Activated naive CD4-positive, alpha-beta T cell treated with Interleukin-2 at 50 U/mL for 16 hours (primary cell): Measurements from ENCODE around the gene CCDC92.

ENCODE experiments used
- DNase-seq: peaks from one replicate; pipeline ENCODE4 v3.0.0-alpha.2; 2020

Gene CCDC92

GRCh38 chr12:123971770-123972456 lies 718 bp downstream of the CCDC92 start:
- peak; percentile 29 for DNase-seq

- no peak for DNase-seq
These were observed 1.2 kb downstream of the CCDC92 start for GRCh38 chr12:123971449-123971769.

GRCh38 chr12:123967121-123967586 lies 5.5 kb downstream of the CCDC92 start:
- no peak for DNase-seq

DNA sequence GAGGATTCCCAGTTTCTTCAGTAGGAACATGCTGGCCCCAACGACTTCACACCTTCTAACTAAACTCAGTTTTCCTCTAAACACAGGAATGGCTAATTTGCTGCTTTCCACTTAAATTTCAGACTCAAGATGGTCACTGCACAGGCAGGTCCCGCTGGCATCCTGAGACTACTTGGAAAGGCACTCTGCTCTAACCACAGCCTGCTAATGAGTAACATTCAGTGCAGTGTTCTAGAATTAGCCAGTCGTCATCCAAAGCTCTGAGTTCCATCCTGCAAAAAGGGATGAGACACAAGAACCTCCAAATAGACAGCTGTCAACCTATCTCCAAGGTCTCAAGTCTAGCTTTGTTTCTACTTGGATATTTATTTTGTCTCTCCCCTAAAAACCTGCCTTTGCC lies 6.0 kb downstream of the CCDC92 start:
- no peak for DNase-seq

DNA sequence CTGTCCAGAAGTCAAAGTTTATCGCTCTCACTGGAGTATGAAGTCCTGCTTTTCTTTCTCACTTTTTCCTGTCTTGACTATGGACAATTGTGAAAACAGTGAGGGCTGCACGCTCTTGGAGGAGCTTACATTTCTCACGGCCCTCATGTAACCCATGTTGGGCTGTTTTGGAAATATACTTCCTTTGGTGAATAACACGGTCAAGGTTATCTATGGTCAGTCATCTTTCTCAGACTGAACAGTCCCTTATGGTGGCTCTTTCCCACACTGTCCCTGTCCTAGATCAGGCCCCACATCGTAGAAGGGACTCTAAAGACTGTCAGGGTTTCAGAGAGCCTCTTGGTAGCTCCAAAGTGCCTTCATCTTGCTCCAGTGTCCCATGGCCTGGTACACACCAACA lies 7.2 kb downstream of the CCDC92 start:
- no peak for DNase-seq

DNA sequence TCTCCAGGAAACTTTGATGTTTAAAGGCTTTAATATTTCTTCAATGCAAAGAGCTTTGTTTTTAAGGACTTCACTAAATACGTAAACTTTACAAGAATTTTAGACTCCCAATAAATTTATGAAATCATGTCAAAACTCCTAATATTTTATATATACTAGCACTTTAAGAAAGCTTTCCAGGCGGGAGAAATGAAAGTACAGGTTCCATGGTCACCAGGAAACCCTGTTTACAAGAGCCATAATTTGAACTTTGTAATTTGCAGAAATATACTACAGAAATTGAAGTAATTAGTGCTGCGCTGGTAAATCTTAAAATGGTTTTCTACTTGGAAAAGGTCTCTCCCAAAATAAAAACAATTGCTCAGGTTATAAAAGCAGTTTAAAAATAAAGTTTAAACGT lies 8.8 kb downstream of the CCDC92 start:
- DNase-seq: no peak

GRCh38 chr12:123962513-123962912 lies 10.1 kb downstream of the CCDC92 start:
- no peak for DNase-seq

GRCh38 chr12:123961585-123962345 lies 10.9 kb downstream of the CCDC92 start:
- DNase-seq: no peak

DNA sequence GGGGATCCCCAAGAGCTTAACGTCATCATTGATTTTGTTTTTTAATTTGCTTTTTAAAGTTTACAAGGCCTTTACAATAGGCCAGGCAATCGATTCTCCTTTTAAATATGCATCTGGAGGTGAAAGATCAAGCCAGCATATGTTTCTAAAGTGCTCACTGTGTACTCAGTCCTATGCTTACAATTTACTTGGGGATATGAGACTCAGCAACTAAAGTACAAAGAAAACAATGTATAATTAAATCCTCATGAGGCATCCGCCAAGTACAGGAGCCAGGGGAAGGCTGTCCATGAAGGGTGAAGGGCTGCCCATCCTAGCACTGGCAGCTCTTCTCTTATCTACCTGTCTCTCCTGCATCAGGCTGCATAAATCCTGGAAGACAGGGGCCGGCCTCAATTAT lies 11.8 kb downstream of the CCDC92 start:
- DNase-seq: no peak

- no peak for DNase-seq
These were observed 12.4 kb downstream of the CCDC92 start for GRCh38 chr12:123960029-123960735.

DNA sequence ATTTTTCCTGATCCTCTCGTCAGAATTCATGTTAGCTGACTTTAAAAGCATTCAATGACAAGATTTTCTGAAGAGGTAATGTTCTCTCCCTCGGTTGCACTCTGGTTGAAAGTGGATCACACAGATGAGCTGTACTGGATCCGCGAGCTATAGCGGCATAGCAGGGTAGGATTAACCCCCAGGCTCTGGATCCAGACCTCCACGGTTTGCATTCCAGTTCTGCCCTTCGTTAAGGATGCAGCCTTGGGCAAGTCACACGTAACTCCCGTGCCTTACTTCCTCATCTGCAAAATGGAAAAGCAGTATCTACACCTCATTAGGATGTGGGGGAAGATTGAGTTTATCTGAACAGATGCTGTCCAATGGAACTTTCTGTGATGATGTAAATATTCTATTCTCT lies 13.8 kb downstream of the CCDC92 start:
- DNase-seq: no peak

DNA sequence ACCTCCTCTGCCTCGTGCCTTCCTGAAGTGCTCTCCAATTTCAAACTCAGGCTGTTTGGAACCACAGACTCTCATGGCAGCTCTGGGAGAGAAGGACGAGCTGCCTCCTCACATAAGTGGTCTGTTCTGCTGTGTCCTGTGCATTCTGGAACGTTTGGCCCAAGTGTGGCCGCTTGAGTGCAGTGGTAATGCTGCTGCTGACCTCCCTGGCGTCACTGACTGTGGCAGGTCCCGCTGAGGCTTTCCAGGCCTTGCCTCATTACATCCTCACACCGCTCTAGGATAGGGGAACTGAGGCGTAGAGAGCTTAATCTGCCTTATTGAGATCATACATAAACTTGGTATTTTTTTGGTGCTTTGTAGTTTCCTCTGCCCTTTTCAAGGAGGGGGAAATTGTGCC lies 14.2 kb downstream of the CCDC92 start:
- DNase-seq: no peak

DNA sequence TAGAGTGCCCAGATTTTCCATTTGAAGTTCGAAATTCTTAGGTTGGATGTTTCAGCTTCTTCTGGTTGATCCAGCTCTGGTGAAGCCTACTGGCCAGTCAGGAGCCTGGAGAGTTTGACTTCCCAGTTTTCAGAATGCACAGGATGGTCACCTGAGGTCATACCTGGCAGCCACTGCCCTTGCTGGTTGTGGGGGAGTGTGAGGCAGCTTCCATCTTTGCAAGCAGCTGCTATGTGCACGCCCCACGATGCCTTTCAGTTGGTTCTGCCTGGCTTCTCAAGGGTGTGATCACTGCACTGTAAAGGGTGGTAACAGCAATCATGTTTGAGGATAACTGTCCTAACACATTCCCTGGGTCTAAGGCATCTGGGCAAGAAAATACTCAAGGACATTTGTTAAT lies 15.4 kb downstream of the CCDC92 start:
- DNase-seq: no peak

DNA sequence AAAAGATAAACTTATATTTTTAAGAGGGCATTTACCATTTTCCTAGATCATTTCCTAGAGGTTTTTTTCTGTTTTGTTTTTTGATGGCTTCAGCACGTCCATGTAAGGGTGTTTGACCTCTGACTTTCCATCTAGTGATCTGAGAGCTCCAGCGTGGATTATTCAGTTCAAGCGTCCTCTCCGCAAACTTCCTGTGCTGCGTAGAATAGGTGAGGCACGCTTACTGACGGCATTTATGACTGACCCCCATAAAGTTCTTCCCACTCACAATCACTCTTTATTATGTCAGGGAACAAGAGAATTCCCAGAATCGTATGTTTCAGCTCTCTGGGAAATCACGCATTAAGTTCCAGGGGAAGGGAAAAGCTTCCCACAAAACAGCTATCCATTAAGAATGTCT lies 16.4 kb downstream of the CCDC92 start:
- DNase-seq: no peak

DNA sequence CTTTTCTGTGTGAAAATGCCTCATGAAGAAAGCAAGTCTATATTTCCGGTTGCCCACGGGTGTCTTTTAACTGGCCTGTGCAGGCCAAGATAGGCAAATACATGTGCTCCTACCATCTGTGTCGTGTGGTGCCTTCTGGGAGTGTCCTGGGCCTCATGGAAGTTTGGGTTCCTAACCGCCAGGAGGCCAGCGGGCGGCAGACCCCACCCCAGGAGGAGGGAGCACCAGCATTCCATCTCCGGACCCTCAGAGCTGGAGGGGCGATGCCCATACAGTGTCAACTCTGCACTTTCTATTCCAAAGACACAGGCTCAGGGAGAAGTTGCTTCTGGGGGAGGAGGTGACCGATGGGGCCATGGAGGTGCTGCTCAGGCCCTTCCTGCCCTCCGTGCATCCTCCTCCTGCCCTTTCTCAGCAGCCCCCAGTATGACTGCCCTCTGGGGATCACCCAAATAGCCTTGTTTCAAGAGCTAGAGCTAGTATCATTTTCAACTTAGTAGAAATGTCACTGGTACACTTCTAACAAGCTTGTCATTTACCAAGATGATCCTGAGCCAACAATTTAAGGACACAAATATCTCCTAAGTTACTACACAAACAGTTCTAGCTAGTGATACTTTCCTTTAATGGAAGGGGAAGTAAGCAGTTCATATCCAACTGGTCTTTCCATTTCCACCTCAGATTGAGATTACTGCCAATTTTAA lies 17.8 kb downstream of the CCDC92 start:
- no peak for DNase-seq

DNA sequence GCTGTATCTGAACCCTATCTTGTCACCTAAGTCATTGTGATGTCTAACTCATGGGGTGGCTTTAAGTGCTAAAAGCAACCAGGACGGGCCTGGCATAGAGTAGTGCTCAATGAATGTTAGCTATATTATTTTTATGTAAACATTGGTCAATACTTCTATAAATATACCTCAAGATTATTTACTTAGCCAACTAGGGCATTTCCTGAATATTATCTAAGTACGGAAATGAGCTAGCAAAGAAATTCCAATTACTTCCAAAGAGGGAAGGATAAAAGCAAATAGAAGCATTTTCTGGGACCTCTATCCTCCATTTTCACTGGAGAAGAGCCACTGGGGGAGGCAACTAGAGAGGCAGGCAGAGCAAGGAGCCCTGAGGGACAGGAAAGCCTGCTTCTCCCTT lies 20.6 kb downstream of the CCDC92 start:
- no peak for DNase-seq

- no peak for DNase-seq
These were observed 21.2 kb downstream of the CCDC92 start for GRCh38 chr12:123951467-123951866.

- DNase-seq: no peak
These were observed 21.9 kb downstream of the CCDC92 start for GRCh38 chr12:123950476-123951349.

GRCh38 chr12:123949770-123950165 lies 22.9 kb downstream of the CCDC92 start:
- no peak for DNase-seq

- no peak for DNase-seq
These were observed 23.5 kb downstream of the CCDC92 start for GRCh38 chr12:123948796-123949769.

- no peak for DNase-seq
These were observed 24.2 kb downstream of the CCDC92 start for GRCh38 chr12:123948401-123948795.
